COLO829 (cell line): Measurements from ENCODE around the gene SPECC1.
"Not testable (repeated sequence)": the region's sequence is repeated elsewhere in the genome, so short reads cannot be mapped to it uniquely, and the experiment has no call there.

Source experiments
- DNase-seq: peaks from one replicate; pipeline ENCODE4 v3.0.0; 2012; ENCODE audit warnings: low spot score

SPECC1 gene

DNA sequence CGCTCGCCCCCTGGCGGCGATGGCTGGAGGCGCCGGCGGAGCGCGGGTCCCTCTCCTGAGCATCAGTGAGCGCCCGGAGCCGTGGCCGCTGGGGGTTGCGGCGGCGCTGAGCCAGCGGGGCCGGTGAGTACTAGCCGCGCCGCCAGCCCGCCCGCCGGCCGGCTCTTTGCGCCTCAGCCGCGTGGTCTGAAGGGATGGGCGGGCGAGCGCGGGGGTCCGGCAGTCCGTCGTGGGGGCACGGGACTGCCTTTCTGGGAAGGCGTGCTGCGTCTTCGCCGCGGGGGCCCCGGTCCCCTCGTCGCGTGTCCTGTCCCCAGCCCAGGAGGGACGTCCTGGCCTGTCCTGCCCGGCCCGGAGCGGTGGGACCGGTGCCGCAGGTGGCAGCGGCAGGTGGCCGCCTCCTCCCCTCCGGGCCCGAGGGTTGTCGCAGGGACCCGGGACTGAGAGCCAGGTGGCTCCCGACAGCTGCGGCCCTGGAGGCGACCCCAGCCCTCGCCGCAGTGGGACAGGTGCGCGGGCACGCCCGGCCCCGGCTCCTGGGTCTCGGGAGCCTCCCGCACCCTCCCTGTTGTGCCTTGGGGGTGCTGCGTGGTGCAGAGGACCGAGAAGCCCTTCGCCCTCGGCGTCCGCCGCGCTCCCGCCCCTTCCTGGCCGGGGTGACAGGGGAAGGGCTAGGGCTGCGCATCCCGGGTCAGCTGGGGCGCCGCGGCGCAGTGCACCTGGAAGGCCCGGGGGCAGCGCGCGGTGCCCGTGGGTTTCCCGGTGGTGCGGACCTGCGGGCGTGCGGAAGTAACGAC is at the start of gene SPECC1:
Gene SPECC1 (plus strand): TSS at position 58 of the 797 bp plus-strand sequence. CDS start 87,293 bp downstream, outside the sequence.
- no peak for DNase-seq

DNA sequence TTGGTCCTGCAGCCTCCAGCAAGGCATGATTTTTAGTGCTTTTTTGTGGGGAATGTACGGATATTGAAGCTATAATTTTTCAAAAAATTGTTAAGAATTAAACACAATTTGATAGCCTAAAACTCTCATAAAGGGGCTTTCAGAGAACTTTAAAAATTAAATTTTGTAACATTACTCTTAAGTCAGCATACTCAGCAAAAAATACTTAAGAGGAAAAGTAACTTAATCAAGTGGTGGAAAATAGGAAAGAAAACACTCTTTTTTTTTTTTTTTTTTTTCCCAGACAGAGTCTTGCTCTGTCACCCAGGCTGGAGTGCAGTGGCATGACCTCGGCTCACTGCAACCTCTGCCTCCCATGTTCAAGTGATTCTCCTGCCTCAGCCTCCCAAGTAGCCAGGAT is 46.2 kb upstream of the SPECC1 start:
- DNase-seq, result not testable (repeated sequence)

DNA sequence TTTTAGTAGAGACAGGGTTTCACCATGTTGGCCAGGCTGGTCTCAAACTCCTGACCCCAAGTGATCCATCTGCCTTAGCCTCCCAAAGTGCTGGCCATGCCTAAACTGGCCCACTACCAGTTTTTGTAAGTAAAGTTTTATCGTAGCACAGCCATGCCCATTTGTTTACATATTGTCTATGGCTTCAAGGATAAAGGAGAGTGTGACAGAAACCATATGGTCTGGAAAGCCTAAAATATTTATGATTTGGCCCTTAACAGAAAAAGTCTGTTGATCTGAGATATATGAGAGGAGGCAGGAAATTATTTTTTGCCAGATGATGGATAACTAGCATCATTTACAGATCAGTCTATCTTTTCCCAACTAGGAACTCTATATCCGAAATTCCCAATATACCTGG is 36.0 kb upstream of the SPECC1 start:
- DNase-seq, result no peak

DNA sequence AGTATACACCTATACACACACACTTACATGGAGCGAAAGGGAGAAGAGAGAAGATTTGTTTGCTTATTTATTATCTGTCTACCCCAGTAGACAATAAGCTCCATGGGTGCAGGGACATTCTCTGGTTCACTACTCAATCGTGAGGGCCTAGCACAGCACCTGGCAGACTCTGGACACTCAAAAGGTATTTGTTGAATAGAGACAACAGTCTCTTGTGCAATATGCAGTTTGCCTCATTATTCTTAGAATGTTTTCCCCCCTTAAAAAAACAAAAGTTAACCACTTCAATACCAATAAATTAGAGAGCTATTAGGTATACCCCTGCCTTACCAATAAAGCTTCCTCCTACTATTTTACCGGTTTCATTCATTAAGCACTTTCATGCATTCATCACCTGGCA is 33.6 kb upstream of the SPECC1 start:
- DNase-seq, result no peak

GRCh38 chr17:19977293-19978208 is 31.6 kb upstream of the SPECC1 start, which contains the start of gene AKAP10:
Gene AKAP10 (minus strand): TSS chr17:19977828. CDS start chr17:19977679, 149 bp downstream.
- peak; percentile 81 for DNase-seq

DNA sequence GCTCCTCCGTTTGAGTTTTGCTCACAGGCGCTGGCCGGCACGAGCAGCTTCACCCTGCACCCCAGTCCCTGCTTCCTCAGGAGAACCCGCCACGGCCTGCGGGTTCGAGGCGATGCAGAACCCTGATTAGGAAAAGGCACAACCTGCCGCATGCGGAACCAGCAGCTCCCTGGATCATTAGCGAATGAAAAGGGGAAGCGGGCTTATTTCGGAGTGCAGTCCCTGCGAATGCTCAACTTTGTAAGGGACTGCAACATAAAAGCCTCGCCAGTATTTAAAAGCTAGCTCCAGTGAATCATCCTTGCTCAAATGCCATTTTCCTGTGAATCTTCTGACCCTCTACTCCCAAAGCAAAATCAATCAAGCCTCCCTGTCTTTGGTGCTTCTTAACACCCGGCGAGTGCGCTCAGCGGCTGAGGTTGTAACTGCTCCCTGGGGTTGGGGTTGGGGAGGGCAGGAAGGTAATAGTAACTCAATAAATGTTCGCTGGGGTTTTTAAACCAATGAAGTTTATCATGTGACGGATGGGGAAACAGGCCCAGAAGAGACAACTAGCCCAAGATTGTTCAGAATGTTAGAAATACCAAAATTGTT is 30.9 kb upstream of the SPECC1 start:
- DNase-seq, result no peak

- DNase-seq, result no peak
These were observed 30.4 kb upstream of the SPECC1 start for GRCh38 chr17:19978805-19979211.

GRCh38 chr17:19979917-19980770 is 29.0 kb upstream of the SPECC1 start:
- DNase-seq, result no peak

DNA sequence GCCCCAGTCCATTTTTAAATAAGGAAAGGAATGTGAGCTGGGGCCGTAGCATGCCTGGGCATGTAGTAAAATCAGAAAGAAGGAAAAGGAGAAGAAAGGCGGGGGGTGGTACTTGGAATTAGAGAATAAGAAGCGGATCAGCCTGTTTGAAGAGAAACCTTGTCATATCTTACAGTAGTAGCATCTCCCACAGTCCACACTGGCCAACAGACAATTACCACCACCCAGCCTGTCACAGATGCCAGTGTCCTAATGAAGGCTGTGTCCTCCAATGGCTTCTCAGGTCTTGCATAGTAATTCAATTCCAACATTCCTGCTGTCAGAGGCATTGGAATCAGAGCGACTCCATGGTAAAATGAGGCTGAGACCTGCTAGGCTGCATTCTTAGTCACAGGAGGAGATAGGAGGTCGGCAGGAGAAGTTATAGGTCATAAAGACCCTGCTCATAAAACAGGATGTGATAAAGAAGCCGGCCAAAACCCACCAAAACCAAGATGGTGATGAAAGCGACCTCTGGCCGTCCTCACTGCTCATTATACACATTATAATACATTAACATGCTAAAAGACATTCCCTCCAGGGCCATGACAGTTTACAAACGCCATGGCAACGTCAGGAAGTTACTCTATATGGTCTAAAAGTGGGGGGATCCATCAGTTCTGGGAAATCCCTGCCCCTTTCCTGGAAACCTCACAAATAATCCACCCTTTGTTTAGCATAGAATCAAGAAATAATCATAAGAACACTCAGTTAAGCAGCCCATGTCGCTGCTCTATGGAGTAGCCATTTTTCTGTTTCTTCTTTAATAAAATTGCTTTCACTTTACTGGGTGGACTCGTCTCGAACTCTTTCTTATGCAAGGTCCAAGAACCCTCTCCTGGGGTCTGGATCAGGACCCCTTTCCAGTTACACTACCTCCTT is 22.0 kb upstream of the SPECC1 start:
- DNase-seq, result no peak

DNA sequence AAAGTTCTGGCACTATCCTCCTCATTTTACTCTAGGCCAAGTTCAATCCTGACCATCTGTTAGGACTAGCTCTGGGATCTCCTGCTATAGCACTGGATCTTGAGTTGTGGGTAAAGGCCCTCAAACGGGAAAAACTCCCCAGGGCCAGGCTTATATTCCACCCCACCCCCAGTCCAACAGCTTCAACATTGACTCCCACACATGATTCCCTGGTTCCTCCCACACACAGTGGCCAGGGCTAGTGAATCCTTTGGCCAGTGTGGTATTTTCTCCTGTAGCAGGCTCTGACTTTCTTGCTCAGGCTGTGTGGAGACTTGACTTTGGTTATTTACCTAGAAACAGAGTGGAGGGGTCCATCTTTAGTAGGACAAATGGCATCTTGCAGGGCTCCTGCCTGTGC is 21.3 kb upstream of the SPECC1 start:
- no peak for DNase-seq

GRCh38 chr17:19991252-19991885 is 17.8 kb upstream of the SPECC1 start:
- no peak for DNase-seq

GRCh38 chr17:19992803-19993713 is 16.1 kb upstream of the SPECC1 start:
- DNase-seq, result peak; percentile 52

- no peak for DNase-seq
These were observed 13.1 kb upstream of the SPECC1 start for GRCh38 chr17:19996086-19996485.

GRCh38 chr17:19996502-19996901 is 12.7 kb upstream of the SPECC1 start:
- DNase-seq, result no peak

DNA sequence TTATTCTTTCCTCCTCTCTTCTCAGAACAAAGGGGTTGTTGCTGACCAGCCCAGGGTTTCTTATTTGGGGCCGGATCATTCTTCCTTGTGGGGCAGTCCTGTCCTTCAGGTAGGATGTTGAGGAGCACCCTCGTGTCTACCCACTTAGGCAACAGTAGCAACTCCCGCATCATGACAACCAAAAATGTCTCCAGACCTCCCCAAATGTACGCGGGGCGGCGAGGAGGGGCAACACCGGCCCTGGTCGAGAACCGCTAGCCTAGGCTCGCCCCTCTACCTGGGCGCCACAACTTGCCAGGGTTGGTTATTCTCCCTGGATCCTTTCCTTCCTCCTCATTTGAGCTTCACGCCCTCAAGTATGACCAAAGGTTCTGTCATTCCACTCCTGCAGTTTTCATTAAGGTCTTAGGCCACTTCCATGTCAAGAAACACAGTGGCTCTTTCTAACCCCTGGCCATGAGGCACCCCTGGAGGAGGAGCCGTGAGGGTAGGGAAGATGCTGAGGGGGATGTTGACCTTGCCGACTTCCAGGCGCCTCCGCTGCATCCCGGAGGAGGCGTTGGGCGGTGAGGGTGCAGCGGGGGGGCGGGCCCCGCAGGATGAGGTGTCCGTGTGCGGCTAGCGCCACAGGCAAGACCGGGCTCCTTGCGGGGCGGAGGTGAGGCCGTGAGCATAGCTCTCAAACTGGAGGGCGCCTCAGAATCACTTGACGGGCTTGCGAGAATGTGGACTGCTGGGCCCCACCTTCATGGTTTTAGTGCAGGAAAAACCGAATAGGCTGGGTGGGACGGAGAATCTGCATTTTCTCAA is 712 bp upstream of the SPECC1 start:
- no peak for DNase-seq

- DNase-seq, result peak; percentile 48
These were observed 182 bp upstream of the SPECC1 start for GRCh38 chr17:20009052-20009301.

- DNase-seq, result peak; percentile 34
These were observed 1.1 kb downstream of the SPECC1 start for GRCh38 chr17:20010099-20010863.

DNA sequence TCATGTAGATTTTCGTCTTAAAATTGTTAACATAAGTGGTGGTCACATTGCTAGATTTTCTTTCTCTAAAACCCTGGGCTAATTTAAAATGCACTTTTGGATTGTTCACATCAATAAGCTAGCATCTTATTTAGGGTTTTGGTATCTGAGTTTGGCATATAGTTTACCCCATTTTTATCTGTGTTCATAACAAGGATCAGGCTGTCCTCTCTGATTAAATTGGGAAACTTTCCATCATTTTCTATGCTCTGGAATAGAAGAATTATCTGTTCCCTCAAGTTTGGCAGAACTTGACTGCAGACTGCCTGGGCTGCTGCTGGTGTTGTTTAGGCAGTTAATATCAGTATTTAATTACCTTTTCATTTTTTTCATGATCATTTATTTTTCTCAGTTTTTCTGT is 1.8 kb downstream of the SPECC1 start:
- no peak for DNase-seq
